DND-41 (cell line): ENCODE data around the gene BTLA.

ENCODE experiments used
- ATAC-seq: fragments of 200-7000 bp; cut with Tn5 transposase; 3 replicates; pipeline ENCODE4 v1.9.1; 2021; ENCODE audit warnings: low read depth; ENCODE audit not compliant: insufficient read depth
- DNase-seq: peaks from one replicate; pipeline ENCODE4 v3.0.0-alpha.2; 2020
- H2AFZ ChIP-seq: 2 replicates; pipeline ENCODE4 v1.6.0; 2012; ENCODE audit warnings: low read depth, low read length
- H3K27ac ChIP-seq: 2 replicates; pipeline ENCODE4 v1.5.1; 2012; ENCODE audit warnings: low read length, inconsistent platforms
- H3K27me3 ChIP-seq: fragments of 200-600 bp; sonication (generic); 2 replicates; pipeline ENCODE4 v1.6.0; 2012; ENCODE audit warnings: low read length, mild to moderate bottlenecking, inconsistent platforms; ENCODE audit not compliant: insufficient read depth, poor library complexity
- H3K36me3 ChIP-seq: 2 replicates; pipeline ENCODE4 v1.5.1; 2012; ENCODE audit warnings: low read length, inconsistent platforms; ENCODE audit not compliant: insufficient read depth
- H3K4me1 ChIP-seq: 2 replicates; pipeline ENCODE4 v1.5.1; 2012; ENCODE audit warnings: mild to moderate bottlenecking, low read length; ENCODE audit not compliant: insufficient read depth
- H3K4me2 ChIP-seq: 2 replicates; pipeline ENCODE4 v1.6.0; 2012; ENCODE audit warnings: mild to moderate bottlenecking, moderate library complexity, low read length, inconsistent platforms; ENCODE audit not compliant: insufficient read depth
- H3K4me3 ChIP-seq, 2 experiments: fragments of 200-600 bp in 1 of 2; shearing (Covaris generic) in 1 of 2; 2 replicates each; pipeline ENCODE4 v1.5.1; 2012 to 2016; ENCODE audit warnings: inconsistent platforms in 2 of 2, low read length in 2 of 2, mild to moderate bottlenecking in 2 of 2, low read depth in 1 of 2, moderate library complexity in 1 of 2
- H3K79me2 ChIP-seq: 2 replicates; pipeline ENCODE4 v1.6.0; 2012; ENCODE audit warnings: low read length, inconsistent platforms; ENCODE audit not compliant: insufficient read depth
- H3K9ac ChIP-seq: 2 replicates; pipeline ENCODE4 v1.6.0; 2012; ENCODE audit warnings: low read depth, mild to moderate bottlenecking, inconsistent platforms, low read length, moderate library complexity
- H3K9me3 ChIP-seq: 2 replicates; pipeline ENCODE4 v1.5.1; 2012; ENCODE audit warnings: low read length, moderate library complexity, mild to moderate bottlenecking, inconsistent platforms; ENCODE audit not compliant: insufficient read depth, severe bottlenecking
- H4K20me1 ChIP-seq: 2 replicates; pipeline ENCODE4 v1.6.0; 2012; ENCODE audit warnings: low read length; ENCODE audit not compliant: insufficient read depth
- EZH2 ChIP-seq: IDR thresholded peaks from 3 replicates; pipeline ENCODE4 v1.6.1; 2012; ENCODE audit warnings: borderline replicate concordance, low read depth, mild to moderate bottlenecking, moderate library complexity, low read length, inconsistent platforms; ENCODE audit not compliant: severe bottlenecking
- TF ChIP-seq, protein P1 (sequence below): IDR thresholded peaks from 2 replicates; pipeline ENCODE4 v1.5.1; 2012; ENCODE audit warnings: borderline replicate concordance, low read length, moderate library complexity, mild to moderate bottlenecking; ENCODE audit not compliant: poor library complexity, severe bottlenecking; ENCODE audit errors: extremely low read depth

The BTLA gene

DNA sequence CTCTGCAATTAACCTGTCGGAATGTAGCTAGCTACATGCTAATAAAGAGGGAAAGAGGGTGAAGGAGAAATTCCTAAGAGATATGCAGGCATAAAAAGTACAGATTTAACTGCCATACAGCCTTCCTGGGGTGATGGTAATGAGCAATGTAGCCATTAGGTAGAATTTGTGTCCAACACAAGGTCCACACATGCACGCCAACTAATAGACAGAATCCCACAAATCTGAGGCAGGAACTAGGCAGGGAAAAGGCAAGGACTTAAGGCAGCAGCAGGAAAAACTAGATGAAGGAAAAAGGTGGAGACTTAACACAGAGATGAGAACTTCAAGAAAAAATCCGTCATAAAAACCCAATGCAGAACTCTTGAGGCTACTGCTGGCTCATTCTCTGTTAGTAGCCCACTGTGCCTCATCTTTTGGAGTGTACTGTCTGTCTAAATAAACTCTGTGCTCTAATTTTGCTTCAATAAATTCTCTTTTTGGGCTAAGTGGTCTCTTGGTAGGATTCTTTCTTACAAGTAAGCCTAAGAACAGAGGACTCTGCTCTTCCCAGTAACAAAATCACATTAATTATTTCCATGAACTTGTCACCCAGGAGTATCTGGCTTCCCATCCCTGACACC, 81.5 kb downstream of the BTLA start:
- Histone ChIP-seq H3K27me3 (no peaks in the 10 kb centered on the region), H3K4me1 (no peaks in the 10 kb centered on the region), H3K79me2 (no peaks in the 10 kb centered on the region), H3K9me3 (no peaks in the 10 kb centered on the region), H3K4me3 (no peak overlapping the region), H4K20me1 (no peaks in the 10 kb centered on the region), H2AFZ (no peak overlapping the region), H3K4me2 (no peak overlapping the region), H3K27ac (no peak overlapping the region), H3K36me3 (no peaks in the 10 kb centered on the region), H3K9ac (no peak overlapping the region)
- ATAC-seq (no peak), DNase-seq (no peak)
- TF ChIP-seq EZH2, result no peak
- TF ChIP-seq, protein P1, sequence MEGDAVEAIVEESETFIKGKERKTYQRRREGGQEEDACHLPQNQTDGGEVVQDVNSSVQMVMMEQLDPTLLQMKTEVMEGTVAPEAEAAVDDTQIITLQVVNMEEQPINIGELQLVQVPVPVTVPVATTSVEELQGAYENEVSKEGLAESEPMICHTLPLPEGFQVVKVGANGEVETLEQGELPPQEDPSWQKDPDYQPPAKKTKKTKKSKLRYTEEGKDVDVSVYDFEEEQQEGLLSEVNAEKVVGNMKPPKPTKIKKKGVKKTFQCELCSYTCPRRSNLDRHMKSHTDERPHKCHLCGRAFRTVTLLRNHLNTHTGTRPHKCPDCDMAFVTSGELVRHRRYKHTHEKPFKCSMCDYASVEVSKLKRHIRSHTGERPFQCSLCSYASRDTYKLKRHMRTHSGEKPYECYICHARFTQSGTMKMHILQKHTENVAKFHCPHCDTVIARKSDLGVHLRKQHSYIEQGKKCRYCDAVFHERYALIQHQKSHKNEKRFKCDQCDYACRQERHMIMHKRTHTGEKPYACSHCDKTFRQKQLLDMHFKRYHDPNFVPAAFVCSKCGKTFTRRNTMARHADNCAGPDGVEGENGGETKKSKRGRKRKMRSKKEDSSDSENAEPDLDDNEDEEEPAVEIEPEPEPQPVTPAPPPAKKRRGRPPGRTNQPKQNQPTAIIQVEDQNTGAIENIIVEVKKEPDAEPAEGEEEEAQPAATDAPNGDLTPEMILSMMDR, result no peak

DNA sequence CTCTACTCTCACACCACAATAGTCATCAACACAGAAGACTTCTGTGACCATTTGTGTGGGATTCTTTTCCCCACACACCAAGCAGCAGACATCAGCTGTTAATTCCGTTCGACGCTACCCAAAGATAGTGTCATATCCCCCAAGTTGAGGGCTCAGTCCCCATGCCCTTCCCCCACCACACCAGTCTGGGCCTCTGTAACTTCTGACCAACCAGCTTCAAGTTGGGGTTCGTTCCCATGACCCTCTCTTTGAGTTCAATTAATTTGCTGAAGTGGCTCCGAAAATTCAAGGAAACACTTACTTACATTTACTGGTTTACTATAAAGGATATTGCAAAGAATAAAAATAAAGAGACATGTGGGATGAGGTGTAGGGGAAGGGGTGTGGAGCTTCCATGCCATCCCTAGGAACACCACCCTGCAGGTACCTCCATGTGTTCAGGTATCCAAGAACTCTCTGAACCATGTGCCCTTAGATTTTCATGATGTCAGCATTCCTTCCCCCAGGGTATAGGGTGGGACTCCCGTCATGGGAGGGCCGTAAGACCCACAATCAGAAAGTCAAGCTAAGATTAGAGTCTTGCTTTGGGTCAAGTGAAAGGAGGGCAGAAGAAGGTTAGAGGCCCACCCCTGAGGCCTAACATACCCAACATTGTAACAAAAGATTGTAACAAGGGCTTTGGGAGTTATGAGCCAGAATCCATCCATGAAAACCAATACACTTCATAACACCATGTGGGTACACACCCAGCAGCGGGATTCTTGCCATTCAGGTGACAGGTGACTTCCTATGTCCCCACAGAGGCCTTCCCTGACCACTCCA, 82.7 kb downstream of the BTLA start:
- Histone ChIP-seq H3K4me1 (no peaks in the 10 kb centered on the region), H3K4me2 (no peak overlapping the region), H3K27me3 (no peaks in the 10 kb centered on the region), H3K36me3 (no peaks in the 10 kb centered on the region), H3K9me3 (no peaks in the 10 kb centered on the region), H4K20me1 (no peaks in the 10 kb centered on the region), H3K27ac (no peak overlapping the region), H3K4me3 (no peak overlapping the region), H3K79me2 (no peaks in the 10 kb centered on the region), H3K9ac (no peak overlapping the region), H2AFZ (no peak overlapping the region)
- ATAC-seq (no peak), DNase-seq (no peak)
- TF ChIP-seq, protein P1, result no peak
- TF ChIP-seq EZH2, result no peak

DNA sequence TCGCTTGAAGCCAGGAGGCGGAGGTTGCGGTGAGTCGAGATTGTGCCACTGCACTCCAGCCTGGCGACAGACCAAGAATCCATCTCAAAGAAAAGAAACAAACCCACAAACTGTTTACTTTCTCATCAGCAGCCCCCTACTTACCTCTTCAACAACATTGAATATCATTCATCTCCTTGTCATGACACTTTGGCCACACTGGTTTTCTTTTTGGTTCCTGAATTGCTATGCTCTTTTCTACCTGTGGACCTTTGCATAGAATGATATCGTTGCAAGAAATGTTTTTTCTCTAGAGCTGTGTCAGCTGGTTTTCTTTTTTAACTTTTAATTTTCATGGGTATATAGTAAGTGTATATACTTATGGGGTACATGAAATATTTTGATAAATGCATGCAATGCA, 83.9 kb downstream of the BTLA start:
- no peak for DNase-seq

More for the DNA sequence above, 83.9 kb downstream of the BTLA start:
- Histone ChIP-seq H3K27me3 (no peaks in the 10 kb centered on the region), H3K27ac (no peak overlapping the region), H3K36me3 (no peaks in the 10 kb centered on the region), H3K9me3 (no peaks in the 10 kb centered on the region), H4K20me1 (no peaks in the 10 kb centered on the region), H3K9ac (no peak overlapping the region), H3K4me2 (no peak overlapping the region), H2AFZ (no peak overlapping the region), H3K4me1 (no peaks in the 10 kb centered on the region), H3K79me2 (no peaks in the 10 kb centered on the region), H3K4me3 (no peak overlapping the region)
- TF ChIP-seq, protein P1, result no peak
- no peak for TF ChIP-seq EZH2
- no peak for ATAC-seq
